Measurements from ENCODE around the gene CHADL. TPM values are rescaled to one million over a fixed set of nuclear protein-coding genes. Genes with fewer than 3 reads are reported as not detected.
A peak's percentile ranks its signal among the peaks of the same experiment; 100 is the strongest.
"Not testable (repeated sequence)": the region's sequence is repeated elsewhere in the genome, so short reads cannot be mapped to it uniquely, and the experiment has no call there.

The CHADL gene, protein sequence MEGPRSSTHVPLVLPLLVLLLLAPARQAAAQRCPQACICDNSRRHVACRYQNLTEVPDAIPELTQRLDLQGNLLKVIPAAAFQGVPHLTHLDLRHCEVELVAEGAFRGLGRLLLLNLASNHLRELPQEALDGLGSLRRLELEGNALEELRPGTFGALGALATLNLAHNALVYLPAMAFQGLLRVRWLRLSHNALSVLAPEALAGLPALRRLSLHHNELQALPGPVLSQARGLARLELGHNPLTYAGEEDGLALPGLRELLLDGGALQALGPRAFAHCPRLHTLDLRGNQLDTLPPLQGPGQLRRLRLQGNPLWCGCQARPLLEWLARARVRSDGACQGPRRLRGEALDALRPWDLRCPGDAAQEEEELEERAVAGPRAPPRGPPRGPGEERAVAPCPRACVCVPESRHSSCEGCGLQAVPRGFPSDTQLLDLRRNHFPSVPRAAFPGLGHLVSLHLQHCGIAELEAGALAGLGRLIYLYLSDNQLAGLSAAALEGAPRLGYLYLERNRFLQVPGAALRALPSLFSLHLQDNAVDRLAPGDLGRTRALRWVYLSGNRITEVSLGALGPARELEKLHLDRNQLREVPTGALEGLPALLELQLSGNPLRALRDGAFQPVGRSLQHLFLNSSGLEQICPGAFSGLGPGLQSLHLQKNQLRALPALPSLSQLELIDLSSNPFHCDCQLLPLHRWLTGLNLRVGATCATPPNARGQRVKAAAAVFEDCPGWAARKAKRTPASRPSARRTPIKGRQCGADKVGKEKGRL
- 0.85 and 0.87 TPM in 2 replicates for total RNA-seq

DNA sequence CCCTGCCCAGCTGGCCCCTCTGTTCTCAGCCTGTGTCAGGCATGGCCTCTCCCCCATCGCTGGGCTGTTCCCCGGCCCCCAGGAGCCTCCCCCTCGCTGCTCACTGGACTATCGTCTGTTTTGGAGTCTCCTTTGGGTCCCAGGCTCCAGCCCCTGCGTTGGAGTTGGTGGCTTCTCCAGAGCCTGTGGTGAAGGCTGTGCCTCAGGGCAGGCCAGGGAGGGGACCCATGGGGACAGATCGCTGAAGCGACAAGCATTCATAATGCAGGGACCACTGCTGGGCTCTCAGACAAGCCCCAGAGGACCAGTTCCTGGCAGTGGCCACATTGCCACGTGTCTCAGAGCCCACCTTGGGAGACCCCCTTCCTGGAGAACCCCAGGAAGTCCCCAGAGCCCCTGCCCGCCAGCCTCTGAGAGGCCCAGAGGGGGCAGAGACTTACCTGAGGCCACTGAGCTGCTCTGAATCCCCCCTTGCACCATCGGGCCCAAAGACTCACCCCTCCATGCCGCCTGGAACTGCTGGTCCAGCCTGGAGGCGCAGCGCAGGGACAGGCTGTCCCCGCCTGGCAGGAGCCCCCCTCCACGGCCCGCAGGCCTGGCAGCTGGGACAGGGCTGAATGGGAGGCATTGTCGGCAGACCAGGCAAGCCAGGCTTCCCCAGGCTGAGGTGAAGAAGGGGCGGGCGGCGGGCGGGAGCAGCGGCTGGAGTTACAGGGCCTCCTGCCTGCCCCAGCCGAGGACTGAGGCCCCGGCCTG is at the start of gene CHADL:
CHADL (minus strand) TSS at position 555 of the 756 bp plus-strand sequence; CDS start at position 505, 50 bp downstream.
- no peak for DNase-seq (ENCODE audit: low read depth)

DNA sequence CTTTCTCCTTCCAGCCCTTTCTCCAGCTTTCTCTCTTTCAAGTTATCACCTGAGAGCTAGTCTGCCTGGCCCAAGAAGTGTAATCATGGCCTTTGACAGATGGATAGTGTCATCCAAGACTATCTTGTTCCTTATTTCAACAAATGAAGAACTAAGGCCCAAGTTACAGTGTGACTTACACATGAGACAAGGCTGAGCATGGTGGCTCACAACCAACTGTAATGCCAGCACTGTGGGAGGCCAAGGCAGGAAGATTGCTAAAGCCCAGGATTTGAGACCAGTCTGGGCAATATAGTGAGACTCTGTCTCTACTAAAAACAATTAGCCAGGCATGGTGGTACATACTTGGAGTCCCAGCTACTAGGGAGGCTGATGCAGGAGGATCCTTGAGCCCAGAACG is 48.9 kb upstream of the CHADL start:
- DNase-seq (ENCODE audit: low read depth): no peak

DNA sequence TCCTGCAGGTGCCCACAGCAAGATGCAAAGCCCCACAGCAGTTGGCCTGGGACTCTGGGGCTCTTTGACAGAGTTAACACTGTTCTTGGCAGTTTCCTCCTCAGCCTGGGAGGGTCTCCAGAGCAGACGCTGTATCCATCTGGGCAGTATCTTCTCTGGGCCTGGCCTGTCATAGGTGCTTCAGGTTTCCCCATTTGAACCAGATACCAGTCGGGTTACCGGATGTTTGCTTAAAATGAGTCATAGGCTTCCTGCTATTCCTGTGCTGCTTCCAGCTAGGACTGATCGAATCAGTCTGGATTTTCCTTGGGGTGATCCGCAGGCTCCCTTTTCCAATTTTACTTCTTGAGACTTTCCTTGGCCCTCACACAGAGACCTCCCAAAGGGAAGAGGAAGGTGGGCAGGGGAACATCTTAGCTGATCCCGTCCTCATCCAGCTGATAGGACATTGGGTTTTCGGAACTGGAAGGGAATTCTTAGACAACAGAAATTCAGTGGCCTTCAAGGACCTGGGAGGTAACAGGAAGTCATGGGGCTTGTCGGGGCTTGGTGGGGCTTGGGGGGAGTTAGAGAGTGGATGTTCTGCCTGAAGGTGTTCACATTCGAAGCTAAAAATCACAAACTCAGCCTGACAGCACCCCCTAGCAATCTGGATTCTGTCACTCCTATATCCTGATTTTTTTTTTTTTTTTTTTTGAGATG is 47.7 kb upstream of the CHADL start:
- peak; percentile 88 for DNase-seq (ENCODE audit: low read depth)

DNA sequence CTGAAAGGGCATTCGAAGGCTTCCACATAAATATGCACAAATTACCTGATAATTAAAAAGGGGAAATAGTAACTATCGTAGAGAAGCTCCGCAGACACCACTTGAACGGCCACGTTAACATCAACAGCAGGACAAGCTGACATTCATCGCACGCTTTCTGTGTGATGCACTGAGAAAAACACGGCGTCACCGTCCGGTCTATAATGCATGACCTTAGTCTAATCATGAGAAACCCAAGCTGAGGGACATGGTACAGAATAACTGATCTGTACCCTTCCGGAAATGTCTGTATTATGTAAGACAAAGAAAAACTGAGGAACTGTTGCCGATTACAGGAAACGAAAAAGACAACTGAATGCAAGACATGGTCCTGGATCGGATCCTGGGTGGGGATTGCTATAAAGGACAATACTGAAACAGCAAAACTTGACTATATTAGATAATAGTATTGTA is 45.9 kb upstream of the CHADL start:
- peak; percentile 47 for DNase-seq (ENCODE audit: low read depth)

DNA sequence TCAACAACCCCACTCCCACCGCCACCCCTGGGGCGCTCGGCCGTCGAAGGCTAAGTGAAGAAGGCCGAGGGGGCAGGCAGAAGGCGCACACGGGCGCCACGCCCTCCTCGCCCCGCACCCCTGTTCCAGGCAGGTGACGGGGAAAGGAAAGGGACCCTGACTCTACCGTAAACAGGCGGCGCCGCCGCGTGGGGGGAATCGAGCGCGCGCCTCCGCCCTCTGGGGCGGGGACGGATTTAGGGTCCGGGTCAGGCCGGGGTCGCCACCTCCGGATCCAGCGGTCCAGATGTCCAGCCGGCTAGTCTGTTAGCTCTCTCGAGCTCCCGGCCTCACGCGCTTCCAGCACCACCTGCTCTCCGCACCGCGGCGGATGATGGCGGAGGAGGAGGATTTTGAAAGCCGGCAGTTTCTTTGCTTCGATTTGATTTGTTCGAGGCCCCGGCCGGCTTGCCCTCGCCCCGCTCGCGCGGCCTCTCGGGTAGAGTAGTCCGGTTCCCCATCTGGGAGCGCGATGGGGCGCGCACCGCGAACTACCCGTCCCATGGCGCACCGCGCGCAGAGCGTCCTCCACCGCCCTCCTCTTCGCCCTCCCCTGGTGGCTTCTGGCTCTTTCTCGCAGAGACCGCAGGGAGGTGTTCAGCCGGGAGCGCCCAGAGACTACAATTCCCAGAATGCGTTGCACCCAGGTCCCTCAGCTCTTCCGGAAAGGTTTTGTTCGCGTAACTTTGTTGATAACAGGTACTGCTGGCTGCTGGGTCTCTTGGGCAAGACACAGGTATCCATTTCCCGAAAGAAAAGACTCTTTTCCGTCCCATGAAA is 45.3 kb upstream of the CHADL start, which contains the start of gene RANGAP1:
RANGAP1 (minus strand) TSS at position 368 of the 819 bp plus-strand sequence. CDS start 5,143 bp downstream, outside the sequence.
- peak; percentile 96 for DNase-seq (ENCODE audit: low read depth)

DNA sequence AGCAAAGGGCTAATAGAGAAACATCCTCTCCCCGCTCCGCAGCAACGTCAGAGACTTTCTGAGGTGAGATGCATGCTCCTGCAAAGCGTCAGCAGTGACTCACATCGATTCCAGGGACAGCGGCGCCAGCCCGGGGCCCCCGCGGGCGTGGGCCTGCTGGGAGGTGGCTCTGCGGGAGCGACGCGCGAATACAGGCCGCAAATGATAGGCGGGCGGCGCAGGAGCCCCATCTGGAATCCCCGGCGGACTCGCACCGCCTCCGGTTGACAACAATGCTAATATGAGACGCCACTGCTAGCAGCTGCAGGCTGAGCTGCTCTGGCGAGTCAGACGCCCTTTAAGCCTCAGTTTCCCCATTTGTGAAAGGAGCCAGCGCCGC is 44.7 kb upstream of the CHADL start:
- DNase-seq (ENCODE audit: low read depth): peak; percentile 75

DNA sequence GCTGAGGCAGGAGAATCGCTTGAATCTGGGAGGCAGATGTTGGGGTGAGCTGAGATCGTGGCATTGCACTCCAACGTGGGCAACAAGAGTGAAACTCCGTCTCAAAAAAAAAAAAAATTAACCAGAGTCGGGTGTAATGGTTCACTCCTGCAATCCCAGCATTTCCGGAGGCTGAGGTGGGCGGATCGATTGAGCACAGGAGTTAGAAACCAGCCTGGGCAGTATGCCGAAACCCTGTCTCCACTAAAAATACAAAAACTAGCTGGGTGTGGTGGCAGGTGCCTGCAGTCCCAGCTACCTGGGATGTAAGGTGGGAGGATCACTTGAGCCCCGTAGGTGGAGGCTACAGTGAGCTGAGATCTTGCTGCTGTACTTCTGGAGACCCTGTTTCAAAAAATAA is 43.7 kb upstream of the CHADL start:
- DNase-seq (ENCODE audit: low read depth): no peak

DNA sequence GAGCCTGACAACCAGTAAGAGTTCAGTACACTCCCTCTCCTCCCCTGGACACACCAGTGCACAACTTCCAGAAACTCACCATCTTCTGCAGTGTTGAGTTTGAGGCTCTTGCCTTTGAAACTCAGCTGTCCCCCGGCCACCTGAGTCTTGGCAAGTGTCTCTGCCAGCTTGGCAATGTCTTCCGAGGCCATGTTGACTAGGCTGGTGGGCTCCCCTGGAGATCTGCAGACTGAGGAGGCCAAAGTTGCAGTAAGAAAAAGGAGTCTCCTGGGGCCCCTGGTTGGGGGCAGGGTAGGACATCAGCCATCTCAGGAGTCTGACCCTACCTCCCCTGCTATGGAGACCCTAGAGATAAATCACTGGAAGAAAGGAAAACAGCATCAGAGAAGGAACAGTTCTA is 40.1 kb upstream of the CHADL start:
- DNase-seq (ENCODE audit: low read depth): no peak

DNA sequence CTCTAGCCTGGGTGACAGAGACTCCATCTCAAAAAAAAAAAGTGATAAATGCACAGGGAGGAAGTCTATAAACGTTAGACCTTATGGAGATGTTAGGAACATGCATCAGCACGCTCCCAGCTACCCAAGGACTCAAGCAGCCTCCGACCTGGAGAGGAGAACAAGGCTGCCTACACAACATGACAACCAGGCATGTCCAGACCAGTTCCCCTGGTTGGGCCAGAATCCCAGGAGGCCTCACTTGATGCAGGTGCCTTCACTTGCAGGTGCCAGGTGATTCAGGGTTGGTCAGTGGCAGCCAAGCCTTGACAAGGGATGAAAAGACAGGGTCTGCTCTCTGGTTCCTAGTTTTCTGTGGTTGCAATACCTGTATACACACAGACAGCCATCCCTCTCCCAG is 39.3 kb upstream of the CHADL start:
- no peak for DNase-seq (ENCODE audit: low read depth)

DNA sequence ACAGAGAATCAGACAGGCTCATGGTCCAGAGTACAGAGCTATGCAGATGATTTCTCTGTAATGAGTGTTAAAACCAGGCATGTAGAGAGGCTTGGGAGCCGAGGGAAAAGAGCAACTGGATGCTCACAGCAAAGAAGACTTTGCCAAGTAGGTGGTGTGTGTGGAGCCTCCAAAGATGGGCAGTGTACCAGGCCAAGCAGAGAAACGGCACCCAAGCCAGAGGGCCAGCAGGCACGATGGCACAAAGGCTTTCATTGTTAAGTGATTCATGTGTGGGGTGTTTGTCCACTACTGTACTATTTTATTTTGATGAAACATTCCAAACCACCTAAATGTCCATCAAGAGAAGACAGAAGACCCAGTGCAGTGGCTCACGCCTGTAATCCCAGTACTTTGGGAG is 34.1 kb upstream of the CHADL start:
- no peak for DNase-seq (ENCODE audit: low read depth)

DNA sequence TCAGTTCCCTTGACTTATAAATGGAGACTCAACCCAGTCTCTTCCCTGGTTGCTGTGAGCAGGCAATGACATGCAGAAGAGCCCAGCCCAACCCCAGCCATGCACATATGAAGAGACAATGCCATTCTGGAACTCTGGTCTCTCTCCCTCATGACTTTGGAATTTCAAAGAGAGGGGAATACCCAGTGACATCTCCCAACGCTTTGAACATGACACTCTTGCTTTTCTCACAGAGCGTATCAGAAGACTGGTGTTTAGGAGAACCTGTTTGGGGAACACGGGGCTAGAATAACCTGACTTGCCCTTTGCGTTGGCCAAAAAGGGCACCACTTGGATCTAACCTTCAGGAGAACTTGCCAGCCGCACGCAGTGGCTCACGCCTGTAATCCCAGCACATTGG is 32.4 kb upstream of the CHADL start:
- DNase-seq (ENCODE audit: low read depth): no peak

DNA sequence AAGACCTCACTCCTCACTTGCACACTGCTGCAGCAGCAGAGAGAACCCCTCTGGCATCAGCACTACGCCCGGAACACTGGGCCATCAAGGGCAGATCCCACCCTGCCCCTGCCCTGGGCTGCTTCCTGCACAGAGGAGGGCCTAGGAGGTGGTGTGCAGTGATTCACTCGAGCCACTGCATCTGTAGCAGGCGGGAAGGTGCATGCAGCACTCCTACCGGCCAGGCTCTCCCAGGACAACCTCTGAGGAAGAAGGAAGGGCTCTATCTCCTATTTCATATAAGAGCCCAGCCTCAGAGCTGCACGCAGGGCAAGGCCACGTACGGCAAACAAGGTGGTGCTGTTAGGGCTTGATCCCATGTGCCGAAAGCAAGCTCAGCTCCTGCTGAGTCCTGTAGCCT is 31.1 kb upstream of the CHADL start:
- no peak for DNase-seq (ENCODE audit: low read depth)

DNA sequence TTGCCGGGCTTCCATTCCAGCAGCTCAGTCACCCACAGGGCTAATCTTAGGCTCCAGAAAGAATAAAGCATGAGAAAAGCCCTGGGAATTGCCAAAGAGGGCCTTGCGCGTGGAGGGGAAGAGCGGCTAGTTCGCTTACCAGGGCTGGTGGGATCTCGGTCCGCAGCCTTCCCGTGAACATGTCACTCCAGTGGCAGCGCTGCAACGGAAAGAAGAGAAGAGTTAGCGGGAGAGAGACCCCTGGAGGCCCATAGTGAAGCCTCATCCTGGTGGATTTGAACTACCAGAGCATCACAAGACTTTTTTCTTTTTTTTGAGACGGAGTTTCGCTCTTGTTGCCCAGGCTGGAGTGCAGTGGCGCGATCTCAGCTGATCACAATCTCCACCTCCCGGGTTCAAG is 27.2 kb upstream of the CHADL start:
- DNase-seq (ENCODE audit: low read depth): no peak

DNA sequence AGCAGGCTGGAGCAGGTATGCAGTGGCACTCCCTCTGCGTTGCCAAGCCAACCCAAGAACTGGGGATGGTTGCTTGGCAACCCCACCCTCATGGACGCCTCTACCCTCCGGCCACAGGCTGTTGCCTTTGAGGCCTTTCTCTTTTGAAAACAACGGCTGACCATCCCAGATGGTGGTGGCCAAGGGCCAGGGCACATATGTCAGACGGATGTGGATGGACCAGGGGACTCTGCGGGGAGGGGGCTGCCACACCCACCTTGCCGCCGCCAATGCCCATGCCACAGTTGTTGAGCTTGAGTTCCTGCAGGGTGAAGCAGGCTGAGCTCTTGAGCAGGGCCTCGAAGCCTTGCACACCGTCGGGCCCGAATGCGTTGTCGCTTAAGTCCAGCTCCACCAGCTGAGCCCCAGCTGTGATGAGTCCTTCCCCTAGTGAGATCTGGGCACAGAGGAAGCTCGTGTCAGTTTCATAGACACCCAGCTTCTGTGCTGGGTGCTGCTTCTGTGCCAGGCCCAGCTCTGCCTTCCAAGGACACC is 23.7 kb upstream of the CHADL start:
- no peak for DNase-seq (ENCODE audit: low read depth)

DNA sequence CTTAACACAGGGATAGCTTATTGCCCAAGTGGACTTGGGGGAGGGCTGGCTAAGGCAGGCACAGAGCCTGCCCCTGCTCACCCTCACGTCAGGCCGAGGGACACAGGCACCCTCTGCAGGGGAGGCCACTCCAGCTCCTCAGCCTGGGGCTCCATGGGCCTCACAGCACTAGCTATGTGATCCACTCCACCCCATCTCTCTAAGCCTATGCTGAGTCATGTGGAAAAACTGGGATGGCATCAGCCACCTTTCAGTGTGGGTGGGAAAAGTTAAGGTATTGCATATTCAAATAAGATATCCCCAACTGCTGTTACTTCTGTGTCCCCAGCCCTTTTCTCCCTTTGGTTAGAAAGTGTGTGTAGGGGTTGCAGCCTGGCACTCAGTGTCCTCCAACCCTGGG is 23.0 kb upstream of the CHADL start:
- DNase-seq (ENCODE audit: low read depth): no peak

DNA sequence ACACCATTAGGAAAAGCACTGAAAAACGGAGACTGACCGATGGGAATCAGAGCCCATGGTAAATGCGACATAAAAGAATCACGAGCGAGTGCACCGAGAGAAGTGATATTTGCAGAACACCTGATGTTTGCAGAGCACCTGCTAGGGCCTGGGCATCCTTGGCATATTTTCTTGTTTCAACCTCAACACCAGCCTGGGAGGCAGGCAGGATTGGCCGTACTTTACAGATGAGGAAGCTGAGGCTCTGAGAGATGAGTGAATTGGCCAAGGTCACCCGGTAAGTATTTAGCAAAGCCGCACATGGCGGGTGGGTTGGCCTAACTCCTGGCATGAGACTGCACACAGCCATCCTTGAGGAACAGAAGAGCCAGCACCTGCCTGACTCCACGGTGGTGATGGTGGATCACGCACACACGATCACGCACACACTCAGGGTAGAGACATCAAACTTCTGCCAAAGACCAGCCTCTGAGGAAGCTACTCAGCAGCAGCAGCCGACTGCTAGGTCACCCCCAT is 21.6 kb upstream of the CHADL start:
- DNase-seq (ENCODE audit: low read depth): no peak

DNA sequence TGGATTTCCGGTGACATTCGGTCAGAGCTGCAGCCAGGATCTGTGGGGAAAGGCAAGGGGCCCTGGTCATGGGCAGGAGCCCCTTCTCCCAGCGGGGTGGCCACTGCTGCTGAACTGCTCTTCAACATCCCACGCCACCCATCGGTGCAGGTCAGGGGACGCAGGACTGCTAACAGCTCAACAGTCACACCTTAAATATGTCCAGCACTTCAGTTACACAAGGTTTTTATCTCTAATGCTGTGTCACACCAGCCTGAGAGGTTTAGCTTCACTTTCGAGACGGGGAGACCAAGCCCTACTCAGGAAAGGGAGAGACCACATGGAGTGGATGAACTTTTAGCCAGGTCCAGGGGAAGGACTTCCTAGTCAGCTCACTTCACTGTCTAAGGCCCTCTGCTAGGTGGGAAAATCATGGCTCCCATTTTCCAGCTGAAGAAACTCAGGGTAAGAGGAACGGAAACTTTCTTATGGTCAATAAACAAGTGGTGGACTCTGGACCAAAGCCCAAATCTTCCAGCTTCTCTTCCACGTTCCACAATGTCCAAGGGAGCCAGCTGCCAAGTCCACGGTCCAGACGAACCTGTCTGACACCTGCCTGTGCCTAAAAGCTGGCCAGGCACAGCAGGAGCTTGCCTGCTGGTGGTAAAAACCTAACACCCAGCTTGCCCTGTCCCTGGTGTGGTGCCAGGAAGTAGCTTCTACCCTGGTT is 21.0 kb upstream of the CHADL start:
- DNase-seq (ENCODE audit: low read depth): no peak

DNA sequence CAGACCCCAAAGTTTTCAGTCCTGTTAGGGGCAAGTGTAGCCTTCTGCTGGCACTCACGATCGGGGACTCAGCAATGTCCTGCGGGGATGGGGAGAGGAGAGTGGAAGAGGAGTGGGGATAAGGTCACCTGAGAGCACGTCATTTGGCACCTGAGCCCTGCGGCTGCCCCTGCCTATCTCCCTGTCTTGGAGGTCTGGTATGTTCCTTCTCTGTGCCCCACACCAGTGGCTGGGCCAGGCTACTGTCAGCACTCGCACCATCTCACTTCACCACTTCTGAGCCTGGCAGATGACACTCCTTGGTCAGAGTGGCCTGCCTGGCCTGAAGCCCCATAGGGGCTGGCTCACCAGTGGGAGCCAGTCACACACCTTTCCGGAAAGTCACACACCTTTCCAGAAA is 20.1 kb upstream of the CHADL start:
- no peak for DNase-seq (ENCODE audit: low read depth)

DNA sequence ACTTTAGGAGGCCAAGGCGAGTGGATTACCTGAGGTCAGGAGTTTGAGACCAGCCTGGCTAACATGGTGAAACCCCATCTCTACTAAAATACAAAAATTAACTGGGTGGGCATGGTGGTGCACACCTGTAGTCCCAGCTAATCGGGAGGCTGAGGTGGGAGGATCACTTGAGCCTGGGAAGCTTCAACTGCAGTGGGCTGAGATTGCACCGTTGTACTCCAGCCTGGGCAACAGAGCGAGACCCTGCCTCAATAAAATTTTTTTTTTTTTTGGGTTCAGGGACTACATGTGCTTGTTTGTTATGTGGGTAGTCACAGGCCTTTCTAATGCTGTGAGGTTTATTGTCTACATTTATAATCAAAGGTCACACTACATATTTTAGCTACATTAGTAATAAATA is 19.0 kb upstream of the CHADL start:
- DNase-seq (ENCODE audit: low read depth): not testable (repeated sequence)

DNA sequence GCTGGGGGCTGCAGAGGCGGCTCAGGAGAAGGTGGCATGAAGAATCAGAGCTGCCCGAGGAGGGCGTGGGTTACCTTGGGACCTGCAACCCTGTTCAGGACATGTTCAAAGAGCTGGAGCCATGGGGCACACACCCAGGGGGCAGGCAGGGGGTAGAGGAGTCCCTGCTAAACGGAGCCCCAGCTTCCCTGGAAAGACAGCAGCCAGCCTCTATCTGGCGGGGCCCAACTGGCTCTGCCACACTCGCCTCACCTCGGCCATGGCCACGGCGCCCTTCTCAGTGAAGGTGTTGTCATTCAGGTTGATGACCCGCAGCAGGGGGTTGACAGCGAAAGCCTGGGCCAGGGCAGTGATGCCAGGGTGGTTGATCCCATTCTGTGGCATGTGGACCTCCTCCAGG is 17.0 kb upstream of the CHADL start:
- no peak for DNase-seq (ENCODE audit: low read depth)

All from renal cortical epithelial cell (primary cell).